Panc1 (cell line): ENCODE data around the gene MAD1L1.
"Not testable (repeated sequence)": the region's sequence is repeated elsewhere in the genome, so short reads cannot be mapped to it uniquely, and the experiment has no call there.

Source experiments
- CTCF ChIP-seq: fragments of 450-650 bp; IDR thresholded peaks from 2 replicates; pipeline ENCODE4 v1.5.1; 2017; ENCODE audit warnings: mild to moderate bottlenecking
- POLR2AphosphoS5 ChIP-seq: IDR thresholded peaks from 2 replicates; pipeline ENCODE4 v1.6.1; 2012; ENCODE audit warnings: mild to moderate bottlenecking, low read depth, low read length, moderate library complexity
- REST ChIP-seq, 2 experiments: IDR thresholded peaks; 2 replicates each; pipeline ENCODE4 v1.6.1; 2011 to 2012; ENCODE audit warnings: low read depth in 2 of 2, control low read depth in 1 of 2, low read length in 1 of 2, mild to moderate bottlenecking in 1 of 2, moderate library complexity in 1 of 2; ENCODE audit not compliant: insufficient read depth in 1 of 2

- not testable (repeated sequence) for TF ChIP-seq CTCF; POLR2AphosphoS5; REST (IDR thresholded peaks at IDR 0.05; ENCODE audit: insufficient read depth in 1 of 2, low read depth in 2 of 2, low read length in 1 of 2)
Measured at GRCh38 chr7:1874590-1875391, 358.0 kb downstream of the MAD1L1 start.
